GM23338 (cell line): ENCODE data around the gene VIPR1. TPM values are rescaled to one million over a fixed set of nuclear protein-coding genes. Genes with fewer than 3 reads are reported as not detected.

Source experiments
- ATAC-seq: fragments of 200-7000 bp; cut with Tn5 transposase; 3 replicates; pipeline ENCODE4 v1.9.1; 2020
- DNase-seq: peaks from one replicate; pipeline ENCODE4 v3.0.0-alpha.2; 2015; ENCODE audit warnings: low spot score
- H2AFZ ChIP-seq: fragments of 200-600 bp; sonication (generic); 2 replicates; pipeline ENCODE4 v1.8.0; 2016; ENCODE audit warnings: antibody characterized with exemption, mild to moderate bottlenecking, moderate library complexity
- H3F3A ChIP-seq: fragments of 200-600 bp; sonication (generic); replicated peaks from 2 replicates; pipeline ENCODE4 v1.8.0; 2017; ENCODE audit warnings: antibody characterized with exemption, mixed run types, low read depth
- H3K27ac ChIP-seq: fragments of 200-600 bp; sonication (generic); 2 replicates; pipeline ENCODE4 v1.6.1; 2016; ENCODE audit warnings: low read depth
- H3K27me3 ChIP-seq: fragments of 200-600 bp; sonication (generic); 2 replicates; pipeline ENCODE4 v1.8.0; 2016; ENCODE audit warnings: mild to moderate bottlenecking, mixed run types, moderate library complexity; ENCODE audit not compliant: insufficient read depth
- H3K36me3 ChIP-seq: fragments of 200-600 bp; sonication (generic); 2 replicates; pipeline ENCODE4 v1.8.0; 2016; ENCODE audit warnings: mild to moderate bottlenecking; ENCODE audit not compliant: insufficient read depth
- H3K4me1 ChIP-seq: fragments of 200-600 bp; sonication (generic); 2 replicates; pipeline ENCODE4 v1.8.0; 2016; ENCODE audit warnings: mild to moderate bottlenecking, moderate library complexity; ENCODE audit not compliant: insufficient read depth
- H3K4me2 ChIP-seq: fragments of 200-600 bp; sonication (generic); 2 replicates; pipeline ENCODE4 v1.7.1; 2017; ENCODE audit warnings: mixed run types
- H3K4me3 ChIP-seq: fragments of 200-600 bp; sonication (generic); 2 replicates; pipeline ENCODE4 v1.6.1; 2016; ENCODE audit warnings: mixed run types
- H3K79me2 ChIP-seq: fragments of 200-600 bp; sonication (generic); replicated peaks from 2 replicates; pipeline ENCODE4 v1.8.0; 2017; ENCODE audit warnings: mild to moderate bottlenecking; ENCODE audit not compliant: insufficient read depth
- H3K9me2 ChIP-seq: fragments of 200-600 bp; sonication (generic); 2 replicates; pipeline ENCODE4 v1.8.0; 2017; ENCODE audit not compliant: insufficient read depth
- H4K20me1 ChIP-seq: fragments of 200-600 bp; sonication (generic); replicated peaks from 2 replicates; pipeline ENCODE4 v1.8.0; 2017; ENCODE audit warnings: mild to moderate bottlenecking; ENCODE audit not compliant: insufficient read depth
- H3K27ac Mint-ChIP-seq: 2 replicates; pipeline ENCODE4 v1.8.0; 2020; ENCODE audit warnings: inconsistent platforms, mild to moderate bottlenecking, moderate library complexity, mixed read lengths
- H3K27me3 Mint-ChIP-seq: 3 replicates; pipeline ENCODE4 v1.8.0; 2022; ENCODE audit warnings: low read depth, mild to moderate bottlenecking, moderate library complexity, mixed read lengths, inconsistent platforms; ENCODE audit not compliant: insufficient read depth, poor library complexity
- H3K36me3 Mint-ChIP-seq: 3 replicates; pipeline ENCODE4 v1.8.0; 2021; ENCODE audit warnings: low read depth, mild to moderate bottlenecking, inconsistent platforms, moderate library complexity, mixed read lengths
- H3K4me1 Mint-ChIP-seq: 3 replicates; pipeline ENCODE4 v1.8.0; 2020; ENCODE audit warnings: mild to moderate bottlenecking, inconsistent platforms, mixed read lengths
- H3K4me3 Mint-ChIP-seq: 3 replicates; pipeline ENCODE4 v1.8.0; 2021; ENCODE audit warnings: moderate library complexity, mild to moderate bottlenecking, inconsistent platforms, mixed read lengths
- H3K9me3 Mint-ChIP-seq: 3 replicates; pipeline ENCODE4 v1.8.0; 2020; ENCODE audit warnings: moderate library complexity, mild to moderate bottlenecking, inconsistent platforms, mixed read lengths
- CREB1 ChIP-seq: fragments of 250-450 bp; sonication (Bioruptor Pico); IDR thresholded peaks from 2 replicates; pipeline ENCODE4 v1.5.0; 2020; ENCODE audit warnings: low read depth, mild to moderate bottlenecking, moderate library complexity
- EZH2 ChIP-seq: fragments of 200-600 bp; sonication (generic); IDR thresholded peaks from one replicate; pipeline ENCODE4 v1.8.0; 2017; ENCODE audit warnings: antibody characterized with exemption, mild to moderate bottlenecking, low read depth; ENCODE audit not compliant: unreplicated experiment
- EZH2phosphoT487 ChIP-seq: fragments of 200-600 bp; sonication (generic); IDR thresholded peaks from one replicate; pipeline ENCODE4 v1.8.1; 2018; ENCODE audit warnings: antibody characterized with exemption; ENCODE audit not compliant: unreplicated experiment
- NANOG ChIP-seq: IDR thresholded peaks from 2 replicates; pipeline ENCODE4 v1.6.1; 2016; ENCODE audit warnings: antibody characterized with exemption, borderline replicate concordance
- POLR2AphosphoS5 ChIP-seq: IDR thresholded peaks from 2 replicates; pipeline ENCODE4 v1.6.1; 2016; ENCODE audit warnings: antibody characterized with exemption, low read depth
- STAT1 ChIP-seq: IDR thresholded peaks from one replicate; pipeline ENCODE4 v1.6.1; 2016; ENCODE audit warnings: antibody characterized with exemption; ENCODE audit not compliant: unreplicated experiment
- ZNF114 ChIP-seq: fragments of 250-450 bp; sonication (Bioruptor Pico); IDR thresholded peaks from 2 replicates; pipeline ENCODE4 v1.5.0; 2020; ENCODE audit warnings: mild to moderate bottlenecking, moderate library complexity
- ZNF331 ChIP-seq: fragments of 250-450 bp; sonication (Bioruptor Pico); IDR thresholded peaks from 2 replicates; pipeline ENCODE4 v1.5.0; 2020; ENCODE audit warnings: low read depth, mild to moderate bottlenecking, moderate library complexity
- polyA plus RNA-seq: library from polyadenylated mRNA; unstranded; fragments of >200 nt; fragmentation: Nextera tagmentation; extraction: Ambion mirVana; gene quantifications from 2 replicates; pipeline ENCODE4 v1.2.1, GENCODE V29; 2016
- total RNA-seq: library from RNA; depleted of rRNA; stranded (reverse); fragments of >200 nt; shearing (Covaris generic); gene quantifications from 2 replicates; pipeline ENCODE4 v1.2.3, GENCODE V29; 2014
- TF ChIP-seq, protein P1 (sequence below): IDR thresholded peaks from one replicate; pipeline ENCODE4 v1.6.1; 2018; ENCODE audit warnings: antibody characterized with exemption; ENCODE audit not compliant: unreplicated experiment
- TF ChIP-seq, protein P2 (sequence below): fragments of 250-450 bp; sonication (Bioruptor Pico); IDR thresholded peaks from 2 replicates; pipeline ENCODE4 v1.5.0; 2020; ENCODE audit warnings: mild to moderate bottlenecking, moderate library complexity
- TF ChIP-seq, protein P3 (sequence below): IDR thresholded peaks from 2 replicates; pipeline ENCODE4 v1.6.1; 2016; ENCODE audit warnings: antibody characterized with exemption

VIPR1 gene
- total and polyA plus RNA-seq, 2 experiments from 2014 or later, result 6.3 to 19.3 TPM

DNA sequence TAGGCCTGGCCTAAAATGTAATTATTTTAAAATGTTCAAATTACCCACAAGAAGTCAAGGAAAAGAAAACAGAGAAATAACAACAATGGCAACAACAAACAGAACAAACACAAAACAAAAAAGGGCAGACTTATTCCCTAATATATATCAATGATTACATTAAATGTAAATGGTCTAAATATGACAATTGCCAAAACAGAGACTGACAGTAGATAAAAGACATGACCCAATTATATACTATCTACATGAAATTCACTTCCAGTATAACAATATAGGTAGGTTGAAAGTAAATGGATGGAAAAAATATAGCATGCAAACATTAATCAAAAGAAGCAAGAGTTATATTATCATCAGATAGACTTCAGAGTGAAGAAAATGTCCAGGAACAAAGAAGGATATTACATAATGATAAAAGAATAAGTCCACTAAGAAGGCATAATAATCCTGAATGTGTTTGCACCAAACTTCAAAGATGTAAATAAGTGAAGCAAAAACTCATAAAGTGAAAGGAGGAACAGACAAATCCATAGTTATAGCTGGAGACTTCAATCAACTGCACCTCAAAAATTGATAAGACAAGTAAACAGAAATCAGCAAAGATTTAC lies 72.8 kb downstream of the VIPR1 start:
- Mint-ChIP-seq H3K4me1 (peaks cover 11% of the 10 kb centered on the region; the same call in 2 of the 3 replicates), H3K36me3 (peaks cover 40% of the 10 kb centered on the region)

DNA sequence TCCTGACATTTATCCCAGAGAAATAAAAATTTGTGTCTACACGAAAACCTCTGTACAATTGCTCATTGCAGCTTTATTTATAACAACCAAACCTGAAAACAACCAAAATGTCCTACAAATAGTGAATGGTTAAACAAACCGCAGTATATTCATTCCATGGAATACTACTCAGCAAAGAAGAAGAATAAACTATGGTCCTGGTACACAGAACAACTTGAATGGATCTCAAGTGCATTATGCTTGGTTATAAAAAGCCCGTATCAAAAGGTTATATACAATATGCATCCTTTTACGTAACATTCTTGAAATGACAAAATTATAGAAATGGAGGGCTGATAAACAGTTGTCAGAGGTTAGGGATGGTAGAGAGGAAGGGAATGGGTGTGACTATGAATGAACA lies 75.6 kb downstream of the VIPR1 start:
- peaks cover 16% of the 10 kb centered on the region; the same call in 2 of the 3 replicates for H3K9me3 Mint-ChIP-seq
- Histone ChIP-seq H3F3A (peaks cover 3% of the 10 kb centered on the region), H2AFZ (no peak overlapping the region), H3K4me3 (no peak overlapping the region), H3K4me2 (no peak overlapping the region), H3K79me2 (peaks cover 77% of the 10 kb centered on the region), H3K36me3 (peaks cover 4% of the 10 kb centered on the region), H4K20me1 (0 out of 2 replicates have a peak, but pooled peaks cover 2% of the 10 kb centered on the region), H3K27ac (no peak overlapping the region), H3K9me2 (no peaks in the 10 kb centered on the region), H3K27me3 (no peaks in the 10 kb centered on the region), H3K4me1 (peaks cover 13% of the 10 kb centered on the region)
- ATAC-seq (no peak), DNase-seq (no peak)
- peaks cover 38% of the 10 kb centered on the region for H3K36me3 Mint-ChIP-seq
- H3K4me1 Mint-ChIP-seq, result peaks cover 20% of the 10 kb centered on the region
- no peak overlapping the region for H3K4me3 Mint-ChIP-seq
- H3K27me3 Mint-ChIP-seq, result peaks cover 5% of the 10 kb centered on the region
- H3K27ac Mint-ChIP-seq, result no peak overlapping the region
- TF ChIP-seq, protein P1, sequence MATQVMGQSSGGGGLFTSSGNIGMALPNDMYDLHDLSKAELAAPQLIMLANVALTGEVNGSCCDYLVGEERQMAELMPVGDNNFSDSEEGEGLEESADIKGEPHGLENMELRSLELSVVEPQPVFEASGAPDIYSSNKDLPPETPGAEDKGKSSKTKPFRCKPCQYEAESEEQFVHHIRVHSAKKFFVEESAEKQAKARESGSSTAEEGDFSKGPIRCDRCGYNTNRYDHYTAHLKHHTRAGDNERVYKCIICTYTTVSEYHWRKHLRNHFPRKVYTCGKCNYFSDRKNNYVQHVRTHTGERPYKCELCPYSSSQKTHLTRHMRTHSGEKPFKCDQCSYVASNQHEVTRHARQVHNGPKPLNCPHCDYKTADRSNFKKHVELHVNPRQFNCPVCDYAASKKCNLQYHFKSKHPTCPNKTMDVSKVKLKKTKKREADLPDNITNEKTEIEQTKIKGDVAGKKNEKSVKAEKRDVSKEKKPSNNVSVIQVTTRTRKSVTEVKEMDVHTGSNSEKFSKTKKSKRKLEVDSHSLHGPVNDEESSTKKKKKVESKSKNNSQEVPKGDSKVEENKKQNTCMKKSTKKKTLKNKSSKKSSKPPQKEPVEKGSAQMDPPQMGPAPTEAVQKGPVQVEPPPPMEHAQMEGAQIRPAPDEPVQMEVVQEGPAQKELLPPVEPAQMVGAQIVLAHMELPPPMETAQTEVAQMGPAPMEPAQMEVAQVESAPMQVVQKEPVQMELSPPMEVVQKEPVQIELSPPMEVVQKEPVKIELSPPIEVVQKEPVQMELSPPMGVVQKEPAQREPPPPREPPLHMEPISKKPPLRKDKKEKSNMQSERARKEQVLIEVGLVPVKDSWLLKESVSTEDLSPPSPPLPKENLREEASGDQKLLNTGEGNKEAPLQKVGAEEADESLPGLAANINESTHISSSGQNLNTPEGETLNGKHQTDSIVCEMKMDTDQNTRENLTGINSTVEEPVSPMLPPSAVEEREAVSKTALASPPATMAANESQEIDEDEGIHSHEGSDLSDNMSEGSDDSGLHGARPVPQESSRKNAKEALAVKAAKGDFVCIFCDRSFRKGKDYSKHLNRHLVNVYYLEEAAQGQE, result no peak
- TF ChIP-seq, protein P2, sequence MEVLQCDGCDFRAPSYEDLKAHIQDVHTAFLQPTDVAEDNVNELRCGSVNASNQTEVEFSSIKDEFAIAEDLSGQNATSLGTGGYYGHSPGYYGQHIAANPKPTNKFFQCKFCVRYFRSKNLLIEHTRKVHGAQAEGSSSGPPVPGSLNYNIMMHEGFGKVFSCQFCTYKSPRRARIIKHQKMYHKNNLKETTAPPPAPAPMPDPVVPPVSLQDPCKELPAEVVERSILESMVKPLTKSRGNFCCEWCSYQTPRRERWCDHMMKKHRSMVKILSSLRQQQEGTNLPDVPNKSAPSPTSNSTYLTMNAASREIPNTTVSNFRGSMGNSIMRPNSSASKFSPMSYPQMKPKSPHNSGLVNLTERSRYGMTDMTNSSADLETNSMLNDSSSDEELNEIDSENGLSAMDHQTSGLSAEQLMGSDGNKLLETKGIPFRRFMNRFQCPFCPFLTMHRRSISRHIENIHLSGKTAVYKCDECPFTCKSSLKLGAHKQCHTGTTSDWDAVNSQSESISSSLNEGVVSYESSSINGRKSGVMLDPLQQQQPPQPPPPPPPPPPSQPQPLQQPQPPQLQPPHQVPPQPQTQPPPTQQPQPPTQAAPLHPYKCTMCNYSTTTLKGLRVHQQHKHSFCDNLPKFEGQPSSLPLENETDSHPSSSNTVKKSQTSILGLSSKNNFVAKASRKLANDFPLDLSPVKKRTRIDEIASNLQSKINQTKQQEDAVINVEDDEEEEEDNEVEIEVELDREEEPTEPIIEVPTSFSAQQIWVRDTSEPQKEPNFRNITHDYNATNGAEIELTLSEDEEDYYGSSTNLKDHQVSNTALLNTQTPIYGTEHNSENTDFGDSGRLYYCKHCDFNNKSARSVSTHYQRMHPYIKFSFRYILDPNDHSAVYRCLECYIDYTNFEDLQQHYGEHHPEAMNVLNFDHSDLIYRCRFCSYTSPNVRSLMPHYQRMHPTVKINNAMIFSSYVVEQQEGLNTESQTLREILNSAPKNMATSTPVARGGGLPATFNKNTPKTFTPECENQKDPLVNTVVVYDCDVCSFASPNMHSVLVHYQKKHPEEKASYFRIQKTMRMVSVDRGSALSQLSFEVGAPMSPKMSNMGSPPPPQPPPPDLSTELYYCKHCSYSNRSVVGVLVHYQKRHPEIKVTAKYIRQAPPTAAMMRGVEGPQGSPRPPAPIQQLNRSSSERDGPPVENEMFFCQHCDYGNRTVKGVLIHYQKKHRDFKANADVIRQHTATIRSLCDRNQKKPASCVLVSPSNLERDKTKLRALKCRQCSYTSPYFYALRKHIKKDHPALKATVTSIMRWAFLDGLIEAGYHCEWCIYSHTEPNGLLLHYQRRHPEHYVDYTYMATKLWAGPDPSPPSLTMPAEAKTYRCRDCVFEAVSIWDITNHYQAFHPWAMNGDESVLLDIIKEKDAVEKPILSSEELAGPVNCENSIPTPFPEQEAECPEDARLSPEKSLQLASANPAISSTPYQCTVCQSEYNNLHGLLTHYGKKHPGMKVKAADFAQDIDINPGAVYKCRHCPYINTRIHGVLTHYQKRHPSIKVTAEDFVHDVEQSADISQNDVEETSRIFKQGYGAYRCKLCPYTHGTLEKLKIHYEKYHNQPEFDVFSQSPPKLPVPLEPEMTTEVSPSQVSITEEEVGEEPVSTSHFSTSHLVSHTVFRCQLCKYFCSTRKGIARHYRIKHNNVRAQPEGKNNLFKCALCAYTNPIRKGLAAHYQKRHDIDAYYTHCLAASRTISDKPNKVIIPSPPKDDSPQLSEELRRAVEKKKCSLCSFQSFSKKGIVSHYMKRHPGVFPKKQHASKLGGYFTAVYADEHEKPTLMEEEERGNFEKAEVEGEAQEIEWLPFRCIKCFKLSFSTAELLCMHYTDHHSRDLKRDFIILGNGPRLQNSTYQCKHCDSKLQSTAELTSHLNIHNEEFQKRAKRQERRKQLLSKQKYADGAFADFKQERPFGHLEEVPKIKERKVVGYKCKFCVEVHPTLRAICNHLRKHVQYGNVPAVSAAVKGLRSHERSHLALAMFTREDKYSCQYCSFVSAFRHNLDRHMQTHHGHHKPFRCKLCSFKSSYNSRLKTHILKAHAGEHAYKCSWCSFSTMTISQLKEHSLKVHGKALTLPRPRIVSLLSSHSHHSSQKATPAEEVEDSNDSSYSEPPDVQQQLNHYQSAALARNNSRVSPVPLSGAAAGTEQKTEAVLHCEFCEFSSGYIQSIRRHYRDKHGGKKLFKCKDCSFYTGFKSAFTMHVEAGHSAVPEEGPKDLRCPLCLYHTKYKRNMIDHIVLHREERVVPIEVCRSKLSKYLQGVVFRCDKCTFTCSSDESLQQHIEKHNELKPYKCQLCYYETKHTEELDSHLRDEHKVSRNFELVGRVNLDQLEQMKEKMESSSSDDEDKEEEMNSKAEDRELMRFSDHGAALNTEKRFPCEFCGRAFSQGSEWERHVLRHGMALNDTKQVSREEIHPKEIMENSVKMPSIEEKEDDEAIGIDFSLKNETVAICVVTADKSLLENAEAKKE (CRISPR knock-in tag), result no peak
- TF ChIP-seq EZH2, result no peak
- TF ChIP-seq CREB1 (CRISPR knock-in tag), result no peak
- TF ChIP-seq ZNF331, result no peak
- TF ChIP-seq, protein P3, sequence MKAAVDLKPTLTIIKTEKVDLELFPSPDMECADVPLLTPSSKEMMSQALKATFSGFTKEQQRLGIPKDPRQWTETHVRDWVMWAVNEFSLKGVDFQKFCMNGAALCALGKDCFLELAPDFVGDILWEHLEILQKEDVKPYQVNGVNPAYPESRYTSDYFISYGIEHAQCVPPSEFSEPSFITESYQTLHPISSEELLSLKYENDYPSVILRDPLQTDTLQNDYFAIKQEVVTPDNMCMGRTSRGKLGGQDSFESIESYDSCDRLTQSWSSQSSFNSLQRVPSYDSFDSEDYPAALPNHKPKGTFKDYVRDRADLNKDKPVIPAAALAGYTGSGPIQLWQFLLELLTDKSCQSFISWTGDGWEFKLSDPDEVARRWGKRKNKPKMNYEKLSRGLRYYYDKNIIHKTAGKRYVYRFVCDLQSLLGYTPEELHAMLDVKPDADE, result no peak
- TF ChIP-seq NANOG, result no peak
- TF ChIP-seq POLR2AphosphoS5, result no peak

More for the DNA sequence above, 72.8 kb downstream of the VIPR1 start:
- Histone ChIP-seq H3K79me2 (peaks cover 83% of the 10 kb centered on the region), H2AFZ (no peak overlapping the region), H3F3A (no peaks in the 10 kb centered on the region), H3K4me2 (no peak overlapping the region), H3K4me3 (no peak overlapping the region), H3K9me2 (no peaks in the 10 kb centered on the region), H3K27me3 (no peaks in the 10 kb centered on the region), H3K4me1 (no peaks in the 10 kb centered on the region; the same call in 1 of the 2 replicates), H3K27ac (no peak overlapping the region), H3K36me3 (peaks cover 4% of the 10 kb centered on the region), H4K20me1 (peaks cover 20% of the 10 kb centered on the region)
- DNase-seq (no peak), ATAC-seq (no peak)
- no peak overlapping the region for H3K4me3 Mint-ChIP-seq
- TF ChIP-seq STAT1 (no peak), NANOG (no peak), ZNF114 (CRISPR knock-in tag) (no peak), ZNF331 (no peak), EZH2phosphoT487 (no peak)
- H3K27me3 Mint-ChIP-seq, result peaks cover 3% of the 10 kb centered on the region
- H3K9me3 Mint-ChIP-seq, result peaks cover 16% of the 10 kb centered on the region; the same call in 2 of the 3 replicates
- H3K27ac Mint-ChIP-seq, result no peak overlapping the region
